Gastrocnemius medialis (tissue), 4 donors: ENCODE measurements around the gene RANBP17. TPM values are rescaled to one million over a fixed set of nuclear protein-coding genes. Genes with fewer than 3 reads are reported as not detected.

Experiments
- ATAC-seq, 2 donors: fragments of 150-250 bp; one replicate each; pipeline ENCODE4 v1.9.1; 2016
- DNase-seq, 2 donors: peaks; one replicate each; pipeline ENCODE4 v3.0.0-alpha.2; 2019
- H3K27ac ChIP-seq, 4 donors: fragments of 200-600 bp; sonication (generic); 1 replicate in 1 of 4; 2 replicates in 3 of 4; pipeline ENCODE4 v1.5.1; 2016 to 2018; ENCODE audit warnings: mild to moderate bottlenecking in 2 of 4, moderate library complexity in 1 of 4
- H3K27me3 ChIP-seq, 3 donors: fragments of 200-600 bp; sonication (generic) in 2 of 3; 1 replicate in 1 of 3; 2 replicates in 2 of 3; pipeline versions ENCODE4 v1.5.1 to v1.6.0; 2016 to 2019; ENCODE audit warnings: mild to moderate bottlenecking in 1 of 3, moderate library complexity in 1 of 3
- H3K36me3 ChIP-seq, 2 donors: fragments of 200-600 bp; sonication (generic) in 1 of 2; one replicate each; pipeline ENCODE4 v1.5.1; 2017 to 2018
- H3K4me1 ChIP-seq, 2 donors: fragments of 200-600 bp; sonication (generic) in 1 of 2; one replicate each; pipeline ENCODE4 v1.5.1; 2016 to 2017; ENCODE audit warnings: mild to moderate bottlenecking in 2 of 2
- H3K4me3 ChIP-seq, 4 donors: fragments of 200-600 bp; sonication (generic) in 3 of 4; 1 replicate in 1 of 4; 2 replicates in 3 of 4; pipeline ENCODE4 v1.5.1; 2016 to 2019; ENCODE audit warnings: mild to moderate bottlenecking in 2 of 4
- H3K9me3 ChIP-seq, 3 donors: fragments of 200-600 bp; sonication (generic) in 2 of 3; 1 replicate in 1 of 3; 2 replicates in 2 of 3; pipeline ENCODE4 v1.5.1; 2016 to 2019
- CTCF ChIP-seq, 5 experiments: fragments of 450-650 bp in 3 of 5; fragments of 200-600 bp in 2 of 5; sonication (generic) in 2 of 5; IDR thresholded peaks in 4 of 5; conservative IDR thresholded peaks in 1 of 5; 1 replicate in 4 of 5; 2 replicates in 1 of 5; pipeline ENCODE4 v1.5.1; 2016 to 2019; ENCODE audit warnings: antibody characterized with exemption in 5 of 5, mild to moderate bottlenecking in 3 of 5, moderate library complexity in 3 of 5
- POLR2A ChIP-seq, 2 donors: fragments of 450-650 bp; IDR thresholded peaks; one replicate each; pipeline ENCODE4 v1.6.1; 2017; ENCODE audit warnings: antibody characterized with exemption in 2 of 2, mild to moderate bottlenecking in 2 of 2, moderate library complexity in 2 of 2
- in situ Hi-C, 4 donors: fragments of 200-750 bp; cut with MboI; loops; one replicate each; pipeline versions ENCODE4 v1.15.0 to v1.8.0; 2017; ENCODE audit warnings: low sequenced_read_pairs in 4 of 4
- intact Hi-C: fragments of 100-400 bp; cut with DNase I; formaldehyde crosslinking; loops from one replicate; pipeline ENCODE4 v1.15.1; 2023; ENCODE audit warnings: low total_unique reads
- total RNA-seq, 4 donors: library from RNA; depleted of rRNA; stranded (reverse); fragments of >200 nt; gene quantifications; one replicate each; pipeline versions ENCODE4 v1.1.0 to v1.2.3, GENCODE V29; 2016

RANBP17 gene
- total RNA-seq, 4 donors from 2014 or later = 1.1 to 3.2 TPM; not detected in 2

GRCh38 chr5:171306781-171307591, 445.2 kb downstream of the RANBP17 start:
- ATAC-seq (no peak), DNase-seq (no peak)
- Histone ChIP-seq H3K9me3 (no peaks in the 10 kb centered on the region), H3K27ac (no peak overlapping the region), H3K36me3 (no peaks in the 10 kb centered on the region), H3K4me1 (peaks cover 18% of the 10 kb centered on the region in 2 donors), H3K4me3 (no peak overlapping the region), H3K27me3 (peaks cover 67 to 78% (median 72%) of the 10 kb centered on the region in 3 donors)
- in situ Hi-C loops = no loop called here
- TF ChIP-seq POLR2A (IDR thresholded peaks at IDR 0.05) (no peak), CTCF (IDR thresholded peaks at IDR 0.05 in 4 of 5, conservative IDR thresholded peaks at IDR 0.05 in 1 of 5) (no peak)
- intact Hi-C loops = no loop called here

- H3K9me3 ChIP-seq = no peaks in the 10 kb centered on the region
- DNase-seq (no peak), ATAC-seq (no peak)
- no peaks in the 10 kb centered on the region for H3K36me3 ChIP-seq
- peaks cover 27% of the 10 kb centered on the region in 2 donors for H3K4me1 ChIP-seq
- peak overlapping the region in 1 of 4 donors; percentile 13 for H3K4me3 ChIP-seq
- in situ Hi-C loops = no loop called here
- intact Hi-C loops = no loop called here
- H3K27ac ChIP-seq = no peak overlapping the region
- TF ChIP-seq POLR2A (IDR thresholded peaks at IDR 0.05) (no peak), CTCF (IDR thresholded peaks at IDR 0.05 in 4 of 5, conservative IDR thresholded peaks at IDR 0.05 in 1 of 5) (no peak)
- peaks cover 77 to 87% (median 82%) of the 10 kb centered on the region in 3 donors for H3K27me3 ChIP-seq
These were observed 446.1 kb downstream of the RANBP17 start for GRCh38 chr5:171307789-171308452.

GRCh38 chr5:171308453-171309275, 446.8 kb downstream of the RANBP17 start, which contains the start of gene TLX3:
Gene TLX3 (plus strand): TSS chr5:171309248. CDS start chr5:171309366, 118 bp downstream.
- in situ Hi-C loops (no loop called here), intact Hi-C loops (no loop called here)
- H3K4me1 ChIP-seq = peaks cover 27% of the 10 kb centered on the region in 2 donors
- ATAC-seq (no peak), DNase-seq (no peak)
- no peak within 1 kb of the TSS for H3K27ac ChIP-seq
- H3K4me3 ChIP-seq = peak within 1 kb of the TSS in 1 of 4 donors; percentile 22
- TF ChIP-seq POLR2A (IDR thresholded peaks at IDR 0.05) (no peak), CTCF (IDR thresholded peaks at IDR 0.05 in 4 of 5, conservative IDR thresholded peaks at IDR 0.05 in 1 of 5) (no peak)
- H3K27me3 ChIP-seq = peaks cover 84 to 93% (median 89%) of the 10 kb centered on the region in 3 donors
- H3K36me3 ChIP-seq = no peaks in the 10 kb centered on the region
- H3K9me3 ChIP-seq = no peaks in the 10 kb centered on the region

- Histone ChIP-seq H3K4me1 (peaks cover 27% of the 10 kb centered on the region in 2 donors), H3K27me3 (peaks cover 93 to 97% (median 96%) of the 10 kb centered on the region in 3 donors), H3K4me3 (peak overlapping the region in 1 of 4 donors; percentile 22), H3K9me3 (no peaks in the 10 kb centered on the region), H3K36me3 (no peaks in the 10 kb centered on the region), H3K27ac (no peak overlapping the region)
- no peak for TF ChIP-seq CTCF (IDR thresholded peaks at IDR 0.05 in 4 of 5, conservative IDR thresholded peaks at IDR 0.05 in 1 of 5)
- TF ChIP-seq POLR2A (IDR thresholded peaks at IDR 0.05) = no peak
- intact Hi-C loops = no loop called here
- DNase-seq = no peak
- no peak for ATAC-seq
- in situ Hi-C loops = no loop called here
These were observed 447.7 kb downstream of the RANBP17 start for GRCh38 chr5:171309276-171310211.
